ENCODE data around the gene CHMP2A. TPM values are rescaled to one million over a fixed set of nuclear protein-coding genes. Genes with fewer than 3 reads are reported as not detected.

Gene CHMP2A
- total and polyA plus RNA-seq, 2 of the 13 experiments (the other 11 are each of a cell fraction or from before 2014, with no cell fraction given) = 49.7 to 55.0 TPM

GRCh38 chr19:58513694-58514563, 41.0 kb downstream of the CHMP2A start (continued):
- peak; percentile 69; the same call in 1 of the 2 replicates for TF ChIP-seq CSRNP1 (CRISPR knock-in tag; IDR thresholded peaks at IDR 0.05)
- 0 out of 2 replicates have a peak, but pooled peaks have one; percentile 29 for TF ChIP-seq BCL6 (CRISPR knock-in tag; IDR thresholded peaks at IDR 0.05)
- no peak; the same call in 1 of the 2 replicates for TF ChIP-seq ZNF713 (CRISPR knock-in tag; IDR thresholded peaks at IDR 0.05)
- peak; percentile 87 for TF ChIP-seq ZSCAN31 (CRISPR knock-in tag; IDR thresholded peaks at IDR 0.05; ENCODE audit: low read depth)
- no peak for TF ChIP-seq ZFP37 (CRISPR knock-in tag; IDR thresholded peaks at IDR 0.05; ENCODE audit: borderline replicate concordance)
- TF ChIP-seq PRDM10 (CRISPR knock-in tag; IDR thresholded peaks at IDR 0.05; ENCODE audit: low read depth) = no peak
- no peak for TF ChIP-seq RFXANK (CRISPR knock-in tag; IDR thresholded peaks at IDR 0.05)
- no peak; the same call in 1 of the 2 replicates for TF ChIP-seq ZNF230 (CRISPR knock-in tag; IDR thresholded peaks at IDR 0.05)
- no peak for TF ChIP-seq GLI4 (CRISPR knock-in tag; IDR thresholded peaks at IDR 0.05; ENCODE audit: borderline replicate concordance)
- no peak; the same call in 1 of the 2 replicates for TF ChIP-seq HOXA9 (CRISPR knock-in tag; IDR thresholded peaks at IDR 0.05; ENCODE audit: borderline replicate concordance)
- no peak for TF ChIP-seq ZNF367 (CRISPR knock-in tag; IDR thresholded peaks at IDR 0.05; ENCODE audit: borderline replicate concordance)
- TF ChIP-seq SOX13 (IDR thresholded peaks at IDR 0.05) = no peak
- peak in 1 of 2 experiments; percentile 50; a peak in 1 of 4 replicates for TF ChIP-seq SOX13 (CRISPR knock-in tag; conservative IDR thresholded peaks at IDR 0.05 in 1 of 2, IDR thresholded peaks at IDR 0.05 in 1 of 2)
- no peak for TF ChIP-seq ZNF567 (CRISPR knock-in tag; IDR thresholded peaks at IDR 0.05; ENCODE audit: borderline replicate concordance)
